Peyer's patch (tissue), 4 donors: ENCODE data around the gene ANKRD55.
"Not testable (repeated sequence)": the region's sequence is repeated elsewhere in the genome, so short reads cannot be mapped to it uniquely, and the experiment has no call there.

ENCODE experiments used
- CTCF ChIP-seq, 6 experiments: fragments of 450-650 bp in 4 of 6; fragments of 200-600 bp in 2 of 6; sonication (generic) in 1 of 6; IDR thresholded peaks; one replicate each; pipeline ENCODE4 v1.5.1; 2017 to 2019; ENCODE audit warnings: antibody characterized with exemption in 6 of 6, mild to moderate bottlenecking in 3 of 6, moderate library complexity in 1 of 6
- POLR2A ChIP-seq, 2 donors: fragments of 450-650 bp; IDR thresholded peaks; one replicate each; pipeline ENCODE4 v1.5.1; 2017; ENCODE audit warnings: antibody characterized with exemption in 2 of 2, mild to moderate bottlenecking in 2 of 2, moderate library complexity in 2 of 2

GRCh38 chr5:56249085-56249484 lies 16.0 kb upstream of the ANKRD55 start:
- not testable (repeated sequence) for TF ChIP-seq POLR2A, CTCF (IDR thresholded peaks at IDR 0.05)
